Psoas muscle (tissue), 8 donors: ENCODE data around the gene ARHGEF4. TPM values are rescaled to one million over a fixed set of nuclear protein-coding genes. Genes with fewer than 3 reads are reported as not detected.

Source experiments
- ATAC-seq, 4 donors: fragments of 200-7000 bp; cut with Tn5 transposase; one replicate each; pipeline ENCODE4 v1.9.1; 2020; ENCODE audit warnings: moderate library complexity in 3 of 4, mild to moderate bottlenecking in 2 of 4
- DNase-seq, 2 donors: peaks; one replicate each; pipeline ENCODE4 v3.0.0-alpha.2; 2020
- H3K27ac ChIP-seq: fragments of 200-600 bp; one replicate; pipeline ENCODE4 v1.8.0; 2022
- H3K27me3 ChIP-seq, 3 donors: fragments of 200-600 bp in 1 of 3; one replicate each; pipeline versions ENCODE4 v1.6.1 to v1.8.0; 2013 to 2022; ENCODE audit warnings: low read length in 2 of 3, mild to moderate bottlenecking in 2 of 3, moderate library complexity in 1 of 3; ENCODE audit not compliant: insufficient read depth in 3 of 3
- H3K36me3 ChIP-seq, 2 donors: fragments of 200-600 bp in 1 of 2; one replicate each; pipeline versions ENCODE4 v1.6.1 to v1.8.0; 2013 to 2022; ENCODE audit warnings: low read depth in 1 of 2, mild to moderate bottlenecking in 1 of 2, moderate library complexity in 1 of 2; ENCODE audit not compliant: insufficient read depth in 1 of 2
- H3K4me1 ChIP-seq: fragments of 200-600 bp; one replicate; pipeline ENCODE4 v1.8.0; 2022
- H3K4me3 ChIP-seq: fragments of 200-600 bp; one replicate; pipeline ENCODE4 v1.8.0; 2022; ENCODE audit warnings: mild to moderate bottlenecking
- H3K9me3 ChIP-seq: fragments of 200-600 bp; one replicate; pipeline ENCODE4 v1.8.0; 2022
- CTCF ChIP-seq: fragments of 200-600 bp; IDR thresholded peaks from one replicate; pipeline ENCODE4 v1.8.0; 2022; ENCODE audit warnings: antibody characterized with exemption
- WGBS, 3 donors: extraction: QIAGEN DNeasy Blood & Tissue Kit; methylation state at CpG; one replicate each; pipeline versions ENCODE4 v1.1.6 to v1.1.7; 2013; 5-methylcytosine and 5-hydroxymethylcytosine counted together
- intact Hi-C, 2 donors: fragments of 100-400 bp; cut with DNase I; formaldehyde crosslinking; loops; one replicate each; pipeline versions ENCODE4 v1.11.0 to v1.14.2; 2022
- polyA plus RNA-seq, 3 donors: library from polyadenylated mRNA; stranded (reverse); fragments of 200-250 nt; gene quantifications; one replicate each; pipeline ENCODE4 v1.2.3, GENCODE V29; 2013
- total RNA-seq, 4 donors: library from RNA; stranded (reverse); fragmentation: NEBNext Ultra II Directional in 2 of 4; extraction: Animal tissue kit (Norgen Biotek cat#: 25700) in 2 of 4; gene quantifications; one replicate each; pipeline versions ENCODE4 v1.2.1 to v1.2.4, GENCODE V29; 2021 to 2023
- donor health status: healthy with polysubstance abuse.
- donor health status: DM: no; HTN: no; CAD: no; lungs with moderate emphysema.
- donor health status: Bipolar disorder and iron deficiency.
- donor health status: healthy.
- donor health status: DM: yes; HTN: yes; CAD: no.
- donor health status: DM: no; HTN: no; CAD: no.
- donor health status: DM: no; HTN: no; CAD: no.
- donor health status: DM: yes; HTN: yes; CAD: no.

Gene ARHGEF4
- total and polyA plus RNA-seq, 7 donors, result 0.63 to 6.9 (median 3.7) TPM

- H3K4me1 ChIP-seq, result peaks cover 33% of the 10 kb centered on the region
- H3K27me3 ChIP-seq, result no peaks in the 10 kb centered on the region
- intact Hi-C loops, result no loop called here
- peak overlapping the region; percentile 41 for H3K27ac ChIP-seq
- no peak overlapping the region for H3K4me3 ChIP-seq
- WGBS, 3 donors, result 47 to 73% (median 48%) methylated on average over 31 to 32 of the region's 32 CpGs
- H3K36me3 ChIP-seq, result peaks cover 3 to 49% of the 10 kb centered on the region in 2 donors
- no peak for TF ChIP-seq CTCF
- peak; percentile 26 to 54 (median 52) for ATAC-seq
- H3K9me3 ChIP-seq, result no peaks in the 10 kb centered on the region
- DNase-seq, result peak in 1 of 2 donors; percentile 65
Measured at GRCh38 chr2:131046028-131046917, 209.6 kb downstream of the ARHGEF4 start.

GRCh38 chr2:131046918-131047652, 210.4 kb downstream of the ARHGEF4 start:
- Histone ChIP-seq H3K4me3 (no peak overlapping the region), H3K9me3 (no peaks in the 10 kb centered on the region), H3K36me3 (peaks cover 3 to 57% of the 10 kb centered on the region in 2 donors), H3K27ac (peak overlapping the region; percentile 41), H3K27me3 (no peaks in the 10 kb centered on the region), H3K4me1 (peaks cover 32% of the 10 kb centered on the region)
- intact Hi-C loops, result no loop called here
- WGBS, 3 donors, result 70 to 90% (median 70%) methylated on average over 18 of the region's 18 CpGs
- ATAC-seq (peak in 3 of 4 donors; percentile 28 to 71 (median 65)), DNase-seq (peak in 1 of 2 donors; percentile 73)
- no peak for TF ChIP-seq CTCF

GRCh38 chr2:131047920-131048560, 211.3 kb downstream of the ARHGEF4 start:
- Histone ChIP-seq H3K9me3 (no peaks in the 10 kb centered on the region), H3K4me1 (peaks cover 32% of the 10 kb centered on the region), H3K36me3 (peaks cover 12 to 67% of the 10 kb centered on the region in 2 donors), H3K27ac (no peak overlapping the region), H3K4me3 (no peak overlapping the region), H3K27me3 (no peaks in the 10 kb centered on the region)
- 27 to 54% (median 29%) methylated on average over 11 of the region's 11 CpGs for WGBS, 3 donors
- no peak for DNase-seq
- no peak for TF ChIP-seq CTCF
- peak; percentile 28 to 61 (median 54) for ATAC-seq
- intact Hi-C loops, result no loop called here

- 65 to 85% (median 80%) methylated on average over 6 of the region's 6 CpGs for WGBS, 3 donors
- Histone ChIP-seq H3K27ac (no peak overlapping the region), H3K36me3 (peaks cover 12 to 73% of the 10 kb centered on the region in 2 donors), H3K4me1 (peaks cover 32% of the 10 kb centered on the region), H3K27me3 (no peaks in the 10 kb centered on the region), H3K9me3 (no peaks in the 10 kb centered on the region), H3K4me3 (no peak overlapping the region)
- TF ChIP-seq CTCF, result no peak
- ATAC-seq (no peak), DNase-seq (no peak)
- intact Hi-C loops, result no loop called here
Measured at GRCh38 chr2:131048641-131049040, 211.9 kb downstream of the ARHGEF4 start.
